B cell (primary cell): ENCODE data around the gene MXRA5.

ENCODE experiments used
- EZH2 ChIP-seq: IDR thresholded peaks from 2 replicates; pipeline ENCODE4 v1.6.1; 2012; ENCODE audit warnings: borderline replicate concordance, low read depth, mild to moderate bottlenecking, moderate library complexity, low read length; ENCODE audit not compliant: insufficient read depth, poor library complexity, severe bottlenecking
- TF ChIP-seq, protein P1 (sequence below): fragments of 200-600 bp; IDR thresholded peaks from one replicate; pipeline ENCODE4 v1.8.0; 2022; ENCODE audit warnings: antibody characterized with exemption, mild to moderate bottlenecking

- TF ChIP-seq, protein P1, sequence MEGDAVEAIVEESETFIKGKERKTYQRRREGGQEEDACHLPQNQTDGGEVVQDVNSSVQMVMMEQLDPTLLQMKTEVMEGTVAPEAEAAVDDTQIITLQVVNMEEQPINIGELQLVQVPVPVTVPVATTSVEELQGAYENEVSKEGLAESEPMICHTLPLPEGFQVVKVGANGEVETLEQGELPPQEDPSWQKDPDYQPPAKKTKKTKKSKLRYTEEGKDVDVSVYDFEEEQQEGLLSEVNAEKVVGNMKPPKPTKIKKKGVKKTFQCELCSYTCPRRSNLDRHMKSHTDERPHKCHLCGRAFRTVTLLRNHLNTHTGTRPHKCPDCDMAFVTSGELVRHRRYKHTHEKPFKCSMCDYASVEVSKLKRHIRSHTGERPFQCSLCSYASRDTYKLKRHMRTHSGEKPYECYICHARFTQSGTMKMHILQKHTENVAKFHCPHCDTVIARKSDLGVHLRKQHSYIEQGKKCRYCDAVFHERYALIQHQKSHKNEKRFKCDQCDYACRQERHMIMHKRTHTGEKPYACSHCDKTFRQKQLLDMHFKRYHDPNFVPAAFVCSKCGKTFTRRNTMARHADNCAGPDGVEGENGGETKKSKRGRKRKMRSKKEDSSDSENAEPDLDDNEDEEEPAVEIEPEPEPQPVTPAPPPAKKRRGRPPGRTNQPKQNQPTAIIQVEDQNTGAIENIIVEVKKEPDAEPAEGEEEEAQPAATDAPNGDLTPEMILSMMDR: no peak
- no peak for TF ChIP-seq EZH2
Observed at GRCh38 chrX:3263681-3264126, 82.7 kb downstream of the MXRA5 start.
